Activated CD8-positive, alpha-beta memory T cell treated with anti-CD3 and anti-CD28 coated beads for 36 hours (primary cell): ENCODE results near the gene TUBB4A. TPM values are rescaled to one million over a fixed set of nuclear protein-coding genes. Genes with fewer than 3 reads are reported as not detected.
"Not testable (repeated sequence)": the region's sequence is repeated elsewhere in the genome, so short reads cannot be mapped to it uniquely, and the experiment has no call there.

ENCODE experiments used
- CTCF ChIA-PET: fragments of 350-600 bp; sonication (Branson Sonifier 250); formaldehyde crosslinking; loops from one replicate; lab custom pipeline; 2021; ENCODE audit warnings: antibody characterized with exemption; lab: Charles Lee
- POLR2A ChIA-PET: fragments of 350-600 bp; sonication (Branson Sonifier 250); formaldehyde crosslinking; loops from one replicate; lab custom pipeline; 2021; ENCODE audit warnings: antibody characterized with exemption; lab: Charles Lee
- total RNA-seq, 2 experiments: library from RNA; stranded (reverse); gene quantifications; one replicate each; pipeline ENCODE4 v1.2.3, GENCODE V29; 2021

TUBB4A gene
- total RNA-seq, result 1 to 10 TPM; 7.4 to 8.9 TPM

GRCh38 chr19:6501740-6502648, at the start of gene TUBB4A:
TUBB4A (minus strand) TSS chr19:6502309; CDS start chr19:6502212, 97 bp downstream.
- CTCF ChIA-PET, result interaction anchor here (0.9 kb wide), 1 partner anchor 362 kb away, joined by 3 read pairs; no protein-coding TSS in a partner anchor
- POLR2A ChIA-PET, result interaction anchor here (0.8 kb wide), 1 partner anchor 21 kb away, joined by 4 read pairs; the partner anchor contains the start of gene DENND1C

GRCh38 chr19:6551091-6551490, 49.0 kb upstream of the TUBB4A start:
- ChIA-PET CTCF (interaction anchor here (0.8 to 1.1 kb wide), 3 partner anchors 11 to 113 kb away, joined by 3 read pairs; no protein-coding TSS in a partner anchor), POLR2A (no interaction called here)

- POLR2A ChIA-PET, result not testable (repeated sequence)
- CTCF ChIA-PET, result interaction anchor here (0.5 to 1.1 kb wide), 2 partner anchors 11 to 33 kb away, joined by 3 read pairs; no protein-coding TSS in a partner anchor
Observed at GRCh38 chr19:6550679-6551078, 48.6 kb upstream of the TUBB4A start.

- ChIA-PET CTCF (no interaction called here), POLR2A (no interaction called here)
Observed at GRCh38 chr19:6543866-6544347, 41.8 kb upstream of the TUBB4A start.

GRCh38 chr19:6540918-6541689, 39.0 kb upstream of the TUBB4A start:
- CTCF ChIA-PET, result interaction anchor here (0.6 to 0.9 kb wide), 4 partner anchors 39 to 432 kb away, joined by 3 to 4 read pairs (median 4); no protein-coding TSS in a partner anchor
- POLR2A ChIA-PET, result interaction anchor here (0.6 kb wide), 1 partner anchor 62 kb away, joined by 6 read pairs; no protein-coding TSS in a partner anchor

- POLR2A ChIA-PET, result interaction anchor here (0.6 kb wide), 1 partner anchor 17 kb away, joined by 3 read pairs; no protein-coding TSS in a partner anchor
- CTCF ChIA-PET, result interaction anchor here (1.1 kb wide), 1 partner anchor 11 kb away, joined by 3 read pairs; no protein-coding TSS in a partner anchor
Observed at GRCh38 chr19:6539514-6539913, 37.4 kb upstream of the TUBB4A start.

- ChIA-PET CTCF (interaction anchor here (0.6 to 2.3 kb wide), 5 partner anchors 16 to 308 kb away, joined by 3 to 8 read pairs (median 4); no protein-coding TSS in a partner anchor), POLR2A (no interaction called here)
Observed at GRCh38 chr19:6535558-6536137, 33.5 kb upstream of the TUBB4A start.

- ChIA-PET POLR2A (no interaction called here), CTCF (no interaction called here)
Observed at GRCh38 chr19:6534451-6535093, 32.5 kb upstream of the TUBB4A start.

GRCh38 chr19:6533746-6534418, 31.8 kb upstream of the TUBB4A start:
- POLR2A ChIA-PET, result interaction anchor here (0.6 kb wide), 1 partner anchor 123 kb away, joined by 4 read pairs; no protein-coding TSS in a partner anchor
- CTCF ChIA-PET, result no interaction called here

- POLR2A ChIA-PET, result interaction anchor here (0.5 to 1.0 kb wide), 2 partner anchors 16 to 82 kb away, joined by 3 to 4 read pairs; no protein-coding TSS in a partner anchor
- CTCF ChIA-PET, result interaction anchor here (1.8 kb wide), 1 partner anchor 16 kb away, joined by 6 read pairs; no protein-coding TSS in a partner anchor
Observed at GRCh38 chr19:6533000-6533328, 30.9 kb upstream of the TUBB4A start.

- ChIA-PET CTCF (interaction anchor here (1.8 kb wide), 1 partner anchor 16 kb away, joined by 6 read pairs; no protein-coding TSS in a partner anchor), POLR2A (interaction anchor here (0.5 to 1.0 kb wide), 2 partner anchors 16 to 82 kb away, joined by 3 to 4 read pairs; no protein-coding TSS in a partner anchor)
Observed at GRCh38 chr19:6532244-6532999, 30.3 kb upstream of the TUBB4A start.

- CTCF ChIA-PET, result interaction anchor here (1.8 kb wide), 1 partner anchor 15 kb away, joined by 6 read pairs; no protein-coding TSS in a partner anchor
- POLR2A ChIA-PET, result no interaction called here
Observed at GRCh38 chr19:6531956-6532243, 29.8 kb upstream of the TUBB4A start.

GRCh38 chr19:6531163-6531955, 29.2 kb upstream of the TUBB4A start:
- ChIA-PET POLR2A (interaction anchor here (0.6 to 1.2 kb wide), 2 partner anchors 9 to 40 kb away, joined by 3 to 5 read pairs; no protein-coding TSS in a partner anchor), CTCF (interaction anchor here (0.9 to 1.8 kb wide), 5 partner anchors 9 to 332 kb away, joined by 3 to 6 read pairs (median 5); partner anchors contain the start of gene VAV1)

- ChIA-PET CTCF (interaction anchor here (0.9 to 1.4 kb wide), 4 partner anchors 8 to 333 kb away, joined by 3 to 5 read pairs (median 4); partner anchors contain the start of gene VAV1), POLR2A (interaction anchor here (0.6 to 1.2 kb wide), 2 partner anchors 8 to 133 kb away, joined by 3 to 5 read pairs; no protein-coding TSS in a partner anchor)
Observed at GRCh38 chr19:6530386-6531162, 28.5 kb upstream of the TUBB4A start, which contains the start of gene TNFSF9. TNFSF9 (plus strand) TSS chr19:6531026; CDS start chr19:6531037, 11 bp downstream.

- ChIA-PET POLR2A (interaction anchor here (1.2 kb wide), 1 partner anchor 8 kb away, joined by 5 read pairs; no protein-coding TSS in a partner anchor), CTCF (interaction anchor here (1.2 to 1.4 kb wide), 2 partner anchors 243 to 334 kb away, joined by 3 to 5 read pairs; partner anchors contain the start of gene VAV1)
Observed at GRCh38 chr19:6529937-6530385, 27.9 kb upstream of the TUBB4A start.
